DOHH2 (cell line): ENCODE measurements around the gene PTPN5.
A peak's percentile ranks its signal among the peaks of the same experiment; 100 is the strongest.

Experiments used
- H3F3A ChIP-seq: fragments of 200-600 bp; sonication (generic), shearing (Covaris generic); 2 replicates; pipeline ENCODE4 v1.6.0; 2016; ENCODE audit warnings: antibody characterized with exemption, mild to moderate bottlenecking; ENCODE audit not compliant: control insufficient read depth, insufficient read depth
- H3K27ac ChIP-seq: fragments of 200-600 bp; sonication (generic); 2 replicates; pipeline ENCODE4 v1.5.1; 2014; ENCODE audit warnings: low read depth, mild to moderate bottlenecking, low read length, moderate library complexity
- H3K27me3 ChIP-seq: fragments of 200-600 bp; sonication (generic); 2 replicates; pipeline ENCODE4 v1.6.1; 2014; ENCODE audit warnings: mild to moderate bottlenecking, low read length, mixed read lengths; ENCODE audit not compliant: control insufficient read depth
- H3K36me3 ChIP-seq: fragments of 200-600 bp; sonication (generic); 2 replicates; pipeline ENCODE4 v1.6.1; 2014; ENCODE audit warnings: mild to moderate bottlenecking, low read length, moderate library complexity, mixed read lengths; ENCODE audit not compliant: control insufficient read depth
- H3K4me1 ChIP-seq: fragments of 200-600 bp; sonication (generic); 2 replicates; pipeline ENCODE4 v1.6.1; 2014; ENCODE audit warnings: mild to moderate bottlenecking, low read length, mixed read lengths; ENCODE audit not compliant: control insufficient read depth
- H3K4me2 ChIP-seq: fragments of 200-600 bp; sonication (generic); 2 replicates; pipeline ENCODE4 v1.6.0; 2014; ENCODE audit warnings: mild to moderate bottlenecking, low read length, moderate library complexity
- H3K4me3 ChIP-seq: fragments of 200-600 bp; sonication (generic); 2 replicates; pipeline ENCODE4 v1.5.1; 2014; ENCODE audit warnings: mild to moderate bottlenecking, low read length, mixed read lengths
- H3K79me2 ChIP-seq: fragments of 200-600 bp; sonication (generic); 2 replicates; pipeline ENCODE4 v1.6.1; 2014; ENCODE audit warnings: mild to moderate bottlenecking, low read length, mixed read lengths; ENCODE audit not compliant: control insufficient read depth
- H3K9me2 ChIP-seq: fragments of 200-600 bp; sonication (generic); replicated peaks from 2 replicates; pipeline ENCODE4 v1.6.1; 2014; ENCODE audit warnings: mild to moderate bottlenecking, low read length, mixed read lengths; ENCODE audit not compliant: control insufficient read depth
- H3K9me3 ChIP-seq: fragments of 200-600 bp; sonication (generic); 2 replicates; pipeline ENCODE4 v1.6.1; 2014; ENCODE audit warnings: antibody characterized with exemption, low read length, mixed read lengths; ENCODE audit not compliant: control insufficient read depth, insufficient read depth
- H4K20me1 ChIP-seq: fragments of 200-600 bp; sonication (generic); 2 replicates; pipeline ENCODE4 v1.6.0; 2014; ENCODE audit warnings: low read depth, mild to moderate bottlenecking, antibody characterized with exemption, low read length, moderate library complexity; ENCODE audit not compliant: control insufficient read depth, insufficient read depth
- CTCF ChIP-seq: fragments of 200-600 bp; sonication (generic); IDR thresholded peaks from one replicate; pipeline ENCODE4 v1.5.1; 2014; ENCODE audit warnings: antibody characterized with exemption, mild to moderate bottlenecking, low read depth, low read length; ENCODE audit not compliant: poor library complexity, severe bottlenecking
- EZH2phosphoT487 ChIP-seq: fragments of 200-600 bp; sonication (generic); IDR thresholded peaks from 2 replicates; pipeline ENCODE4 v1.6.1; 2017; ENCODE audit warnings: borderline replicate concordance, mild to moderate bottlenecking, antibody characterized with exemption, low read length, moderate library complexity, mixed read lengths

Gene PTPN5

DNA sequence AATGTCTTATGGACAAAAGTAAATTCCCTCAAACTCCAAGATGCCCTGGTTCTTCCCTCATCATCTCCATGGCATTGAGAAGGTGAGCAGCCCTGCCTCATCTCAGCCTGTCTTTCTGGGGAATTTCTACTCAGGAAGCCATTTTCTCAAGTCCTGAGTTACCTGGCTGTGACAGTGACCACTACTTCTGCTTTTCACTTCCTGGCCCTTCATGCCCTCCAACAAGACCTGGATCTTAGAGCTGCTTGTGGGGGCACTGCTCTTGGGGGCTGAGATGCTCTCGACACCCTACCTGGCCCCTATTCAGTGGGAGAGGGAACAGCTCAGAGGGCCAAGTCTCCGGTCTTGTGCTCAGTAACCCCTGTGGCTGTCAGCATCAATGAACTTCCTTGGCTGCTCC lies 60.2 kb downstream of the PTPN5 start:
- no peaks in the 10 kb centered on the region for H4K20me1 ChIP-seq
- no peaks in the 10 kb centered on the region for H3K36me3 ChIP-seq
- H3K9me2 ChIP-seq = no peaks in the 10 kb centered on the region
- no peaks in the 10 kb centered on the region for H3F3A ChIP-seq
- TF ChIP-seq EZH2phosphoT487 (no peak), CTCF (no peak)
- H3K4me1 ChIP-seq = peaks cover 14% of the 10 kb centered on the region
- no peak overlapping the region for H3K4me3 ChIP-seq
- H3K9me3 ChIP-seq = no peaks in the 10 kb centered on the region
- H3K4me2 ChIP-seq = peak overlapping the region; percentile 26
- no peaks in the 10 kb centered on the region for H3K27me3 ChIP-seq
- H3K79me2 ChIP-seq = no peaks in the 10 kb centered on the region
- no peak overlapping the region for H3K27ac ChIP-seq

DNA sequence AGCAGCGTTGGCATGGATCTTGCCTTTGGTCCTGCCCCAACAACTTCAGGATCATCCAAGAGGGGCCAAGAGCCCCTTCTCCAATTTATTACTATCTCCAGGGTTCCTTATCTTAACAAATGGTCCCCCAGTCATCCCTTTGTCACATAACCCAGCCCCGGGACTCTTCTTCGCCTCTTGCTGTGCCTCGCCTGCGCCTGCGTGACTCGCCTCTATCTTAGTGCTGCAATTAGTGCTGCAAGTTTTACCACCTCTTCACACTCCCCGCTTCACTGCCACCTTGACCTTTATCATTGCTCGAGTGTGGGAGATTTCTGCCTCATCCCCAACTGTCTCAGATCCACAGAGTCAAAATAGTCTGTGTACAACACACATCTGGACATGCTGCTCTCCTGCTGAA lies 61.6 kb downstream of the PTPN5 start:
- Histone ChIP-seq H3K4me2 (no peak overlapping the region), H3K27me3 (no peaks in the 10 kb centered on the region), H3K27ac (no peak overlapping the region), H3K36me3 (no peaks in the 10 kb centered on the region), H4K20me1 (no peaks in the 10 kb centered on the region), H3K4me1 (peaks cover 14% of the 10 kb centered on the region), H3K9me3 (no peaks in the 10 kb centered on the region), H3F3A (no peaks in the 10 kb centered on the region), H3K9me2 (no peaks in the 10 kb centered on the region), H3K79me2 (no peaks in the 10 kb centered on the region), H3K4me3 (no peak overlapping the region)
- no peak for TF ChIP-seq CTCF
- TF ChIP-seq EZH2phosphoT487 = no peak

DNA sequence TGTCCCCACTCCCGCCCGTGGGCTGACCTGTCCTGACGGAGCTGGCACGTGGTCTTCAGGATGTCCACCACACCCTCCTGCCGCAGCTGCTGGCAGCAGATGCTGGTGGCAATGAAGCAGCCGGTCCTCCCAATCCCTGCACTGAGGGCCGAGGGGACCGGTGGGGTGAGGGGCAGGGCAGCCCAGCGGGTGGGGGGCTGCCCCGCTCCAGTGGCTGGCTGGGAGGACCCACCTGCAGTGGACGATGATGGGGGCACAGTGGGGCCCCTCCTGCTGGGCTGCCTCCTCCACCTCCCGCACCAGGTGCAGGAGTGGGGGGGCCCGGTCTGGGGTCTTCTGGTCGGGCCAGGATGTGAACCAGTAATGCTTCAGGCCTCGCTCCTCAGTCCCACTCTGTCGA lies 62.2 kb downstream of the PTPN5 start:
- H3K79me2 ChIP-seq = no peaks in the 10 kb centered on the region
- H3K4me1 ChIP-seq = peaks cover 14% of the 10 kb centered on the region
- TF ChIP-seq CTCF (no peak), EZH2phosphoT487 (no peak)

GRCh38 chr11:18728658-18729057 lies 62.9 kb downstream of the PTPN5 start:
- Histone ChIP-seq H3K4me1 (peaks cover 14% of the 10 kb centered on the region), H3K9me3 (no peaks in the 10 kb centered on the region), H3K27ac (no peak overlapping the region), H3K4me3 (no peak overlapping the region), H3F3A (no peaks in the 10 kb centered on the region), H3K9me2 (no peaks in the 10 kb centered on the region), H3K27me3 (no peaks in the 10 kb centered on the region), H4K20me1 (no peaks in the 10 kb centered on the region), H3K36me3 (no peaks in the 10 kb centered on the region), H3K79me2 (no peaks in the 10 kb centered on the region), H3K4me2 (no peak overlapping the region)
- TF ChIP-seq EZH2phosphoT487 (no peak), CTCF (no peak)

More for the DNA sequence above, 62.2 kb downstream of the PTPN5 start:
- Histone ChIP-seq H3K4me2 (no peak overlapping the region), H3K27ac (no peak overlapping the region), H3K9me2 (no peaks in the 10 kb centered on the region), H4K20me1 (no peaks in the 10 kb centered on the region), H3F3A (no peaks in the 10 kb centered on the region), H3K36me3 (no peaks in the 10 kb centered on the region), H3K27me3 (no peaks in the 10 kb centered on the region), H3K9me3 (no peaks in the 10 kb centered on the region), H3K4me3 (no peak overlapping the region)
